ENCODE measurements around the gene IGFALS.

The IGFALS gene

DNA sequence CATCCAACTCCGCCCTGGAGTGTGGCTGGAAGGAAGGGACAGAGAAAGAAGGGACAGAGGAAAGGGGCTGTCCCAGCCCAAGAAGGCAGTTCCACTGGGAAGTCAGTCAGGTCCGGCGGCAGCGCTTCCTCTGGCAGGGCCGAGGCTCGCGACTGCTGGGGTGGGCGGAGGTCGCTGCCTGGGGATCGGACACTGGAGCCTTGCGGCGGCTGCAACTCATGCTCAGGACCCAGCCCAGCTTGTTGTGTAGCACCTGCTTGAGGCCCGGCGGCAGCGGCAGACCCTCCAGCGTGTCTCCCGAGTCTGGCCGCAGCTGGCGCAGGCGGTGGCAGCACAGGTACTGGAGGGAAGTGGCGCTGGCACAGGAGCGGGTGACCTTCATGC lies 16.5 kb downstream of the IGFALS start:
- 95 to 96% methylated on average over 22 of the region's 22 CpGs for WGBS, 2 experiments
- Histone ChIP-seq H3K4me1 (ENCODE audit: control insufficient read depth, insufficient read depth, low read length) (peaks cover 15% of the 10 kb centered on the region), H3K9me3 (ENCODE audit: control insufficient read depth, low read length) (no peaks in the 10 kb centered on the region), H3K27ac (ENCODE audit: insufficient read depth, low read depth, low read length, poor library complexity, severe bottlenecking) (no peak overlapping the region), H3K4me3 (ENCODE audit: insufficient read depth, low read depth, low read length) (no peak overlapping the region), H3K36me3 (ENCODE audit: control insufficient read depth, insufficient read depth, low read length) (peaks cover 19% of the 10 kb centered on the region), H3K27me3 (ENCODE audit: control insufficient read depth, insufficient read depth, low read length, poor library complexity, severe bottlenecking) (no peaks in the 10 kb centered on the region)

DNA sequence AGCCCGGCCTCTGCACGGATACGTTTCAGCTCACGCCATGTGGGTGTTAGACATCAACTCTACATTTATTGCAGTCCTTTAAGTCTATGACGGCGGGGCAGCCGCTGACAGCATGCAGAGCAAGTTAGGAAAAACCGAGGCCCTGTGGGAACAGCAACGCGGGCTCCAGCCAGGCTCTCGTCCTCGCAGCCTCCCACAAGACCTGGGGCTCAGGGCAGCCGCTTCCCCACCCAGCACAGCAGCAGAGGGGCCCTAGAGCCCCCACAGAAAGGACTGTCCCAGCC lies 16.9 kb downstream of the IGFALS start:
- H3K4me1 ChIP-seq (ENCODE audit: control insufficient read depth, insufficient read depth, low read length), result peaks cover 15% of the 10 kb centered on the region
- H3K27ac ChIP-seq (ENCODE audit: insufficient read depth, low read depth, low read length, poor library complexity, severe bottlenecking), result no peak overlapping the region
- no peak overlapping the region for H3K4me3 ChIP-seq (ENCODE audit: insufficient read depth, low read depth, low read length)
- H3K27me3 ChIP-seq (ENCODE audit: control insufficient read depth, insufficient read depth, low read length, poor library complexity, severe bottlenecking), result no peaks in the 10 kb centered on the region
- H3K36me3 ChIP-seq (ENCODE audit: control insufficient read depth, insufficient read depth, low read length), result peaks cover 19% of the 10 kb centered on the region
- no peaks in the 10 kb centered on the region for H3K9me3 ChIP-seq (ENCODE audit: control insufficient read depth, low read length)
- 92 to 96% methylated on average over 13 of the region's 13 CpGs for WGBS, 2 experiments

DNA sequence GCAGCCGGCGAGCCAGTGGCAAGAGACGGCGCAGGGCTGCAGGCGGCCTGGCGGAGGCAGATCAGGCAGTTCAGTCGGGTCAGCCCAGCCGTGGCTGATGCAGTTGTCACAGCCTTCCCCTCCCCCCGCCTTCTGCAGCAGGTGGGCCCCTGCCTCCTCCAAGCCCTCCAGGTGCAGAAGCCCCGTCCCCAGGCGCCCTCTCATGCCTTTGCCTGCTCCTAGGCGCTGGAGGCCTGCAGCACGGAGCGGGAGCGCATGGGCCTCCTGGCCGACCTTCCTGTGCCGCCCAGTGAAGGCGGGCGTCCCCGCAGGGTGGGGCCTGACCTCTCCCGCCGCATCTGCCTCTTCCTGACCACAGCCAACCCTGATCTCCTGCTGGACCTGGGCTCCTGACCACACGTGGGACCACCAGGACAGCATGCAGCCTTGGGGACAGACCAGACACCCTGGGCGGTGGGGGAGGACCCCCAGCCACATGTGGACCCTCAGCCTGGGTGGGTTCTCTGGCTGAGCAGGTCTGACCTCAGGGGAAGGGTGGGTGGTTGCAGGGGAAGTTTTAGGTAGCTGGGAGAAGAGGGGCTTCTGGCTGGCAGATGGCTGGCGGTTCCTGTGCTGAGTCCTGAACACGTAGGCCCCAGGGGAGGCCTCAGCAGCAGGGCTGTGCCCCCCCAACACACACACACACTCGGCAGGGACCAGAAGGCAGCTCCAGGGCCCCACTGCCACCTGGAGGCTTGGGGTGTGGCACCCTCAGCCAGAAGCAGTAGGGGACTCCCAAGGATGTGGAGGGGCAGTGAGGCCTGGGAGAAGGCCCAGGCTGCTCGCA lies 17.4 kb downstream of the IGFALS start:
- no peak overlapping the region for H3K27ac ChIP-seq (ENCODE audit: insufficient read depth, low read depth, low read length, poor library complexity, severe bottlenecking)
- peaks cover 19% of the 10 kb centered on the region for H3K36me3 ChIP-seq (ENCODE audit: control insufficient read depth, insufficient read depth, low read length)
- peaks cover 10% of the 10 kb centered on the region for H3K4me1 ChIP-seq (ENCODE audit: control insufficient read depth, insufficient read depth, low read length)
- 93 to 94% methylated on average over 28 of the region's 28 CpGs for WGBS, 2 experiments
- H3K4me3 ChIP-seq (ENCODE audit: insufficient read depth, low read depth, low read length), result no peak overlapping the region
- no peaks in the 10 kb centered on the region for H3K27me3 ChIP-seq (ENCODE audit: control insufficient read depth, insufficient read depth, low read length, poor library complexity, severe bottlenecking)
- H3K9me3 ChIP-seq (ENCODE audit: control insufficient read depth, low read length), result no peaks in the 10 kb centered on the region

DNA sequence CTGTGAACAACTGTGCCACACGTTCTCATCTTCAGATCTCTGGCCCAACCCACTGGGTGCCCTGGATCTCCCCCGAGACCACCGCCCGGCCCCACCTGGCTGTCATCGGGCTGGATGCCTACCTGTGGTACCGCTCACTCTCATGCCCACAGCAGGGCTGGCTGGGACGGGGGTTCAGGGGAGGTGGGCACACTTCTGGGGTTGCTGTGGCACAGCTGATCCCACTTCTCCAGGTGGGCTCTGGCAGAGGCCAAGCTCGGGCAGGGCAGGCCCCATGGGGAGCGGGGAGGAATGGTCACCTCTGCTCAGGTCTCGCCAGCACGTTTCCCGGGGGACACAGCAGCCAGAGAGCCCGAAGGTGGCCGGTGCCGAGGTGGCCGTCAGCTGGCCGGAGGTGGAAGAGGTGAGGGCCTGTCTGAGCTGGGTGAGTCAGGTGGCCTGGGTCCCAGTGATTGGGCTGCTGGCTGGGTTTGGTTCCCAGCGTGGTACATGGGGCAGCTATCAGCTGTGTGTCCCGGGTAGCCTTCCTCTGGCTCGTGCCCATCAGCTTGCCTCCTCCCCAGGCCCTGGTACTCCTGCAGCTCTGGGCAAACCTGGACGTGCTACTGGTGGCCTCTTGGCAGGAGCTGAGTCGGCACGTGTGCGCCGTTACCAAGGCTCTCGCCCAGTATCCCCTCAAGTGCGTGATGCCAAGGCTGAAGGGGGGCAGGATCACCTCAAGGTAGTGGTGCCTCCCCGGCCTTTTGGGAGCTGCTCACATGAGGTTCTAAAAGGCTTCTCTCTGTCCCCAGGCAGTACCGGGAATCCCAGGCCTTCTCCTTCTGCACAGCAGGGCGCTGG lies 18.3 kb downstream of the IGFALS start:
- Histone ChIP-seq H3K27ac (ENCODE audit: insufficient read depth, low read depth, low read length, poor library complexity, severe bottlenecking) (no peak overlapping the region), H3K4me1 (ENCODE audit: control insufficient read depth, insufficient read depth, low read length) (peaks cover 8% of the 10 kb centered on the region), H3K9me3 (ENCODE audit: control insufficient read depth, low read length) (no peaks in the 10 kb centered on the region), H3K36me3 (ENCODE audit: control insufficient read depth, insufficient read depth, low read length) (peaks cover 19% of the 10 kb centered on the region), H3K27me3 (ENCODE audit: control insufficient read depth, insufficient read depth, low read length, poor library complexity, severe bottlenecking) (no peaks in the 10 kb centered on the region), H3K4me3 (ENCODE audit: insufficient read depth, low read depth, low read length) (no peak overlapping the region)
- 95 to 97% methylated on average over 30 of the region's 30 CpGs for WGBS, 2 experiments

DNA sequence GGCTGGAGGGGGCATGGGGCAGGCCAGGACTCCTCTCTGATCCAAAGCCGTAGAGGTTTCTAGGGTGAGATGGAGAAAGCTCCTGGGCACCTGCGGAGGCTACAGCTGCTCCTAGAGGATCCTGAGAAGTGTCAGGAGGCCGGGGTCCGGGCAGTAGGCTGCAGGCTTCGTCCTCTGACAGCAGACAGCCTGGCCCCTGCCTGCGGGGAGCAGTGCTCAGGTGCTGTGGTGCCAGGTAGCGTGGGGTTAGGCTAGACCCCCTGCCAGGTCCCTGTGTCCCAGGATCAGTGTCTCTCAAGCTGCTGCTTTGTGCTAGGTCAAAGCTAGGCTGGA lies 19.1 kb downstream of the IGFALS start:
- H3K27ac ChIP-seq (ENCODE audit: insufficient read depth, low read depth, low read length, poor library complexity, severe bottlenecking), result no peak overlapping the region

DNA sequence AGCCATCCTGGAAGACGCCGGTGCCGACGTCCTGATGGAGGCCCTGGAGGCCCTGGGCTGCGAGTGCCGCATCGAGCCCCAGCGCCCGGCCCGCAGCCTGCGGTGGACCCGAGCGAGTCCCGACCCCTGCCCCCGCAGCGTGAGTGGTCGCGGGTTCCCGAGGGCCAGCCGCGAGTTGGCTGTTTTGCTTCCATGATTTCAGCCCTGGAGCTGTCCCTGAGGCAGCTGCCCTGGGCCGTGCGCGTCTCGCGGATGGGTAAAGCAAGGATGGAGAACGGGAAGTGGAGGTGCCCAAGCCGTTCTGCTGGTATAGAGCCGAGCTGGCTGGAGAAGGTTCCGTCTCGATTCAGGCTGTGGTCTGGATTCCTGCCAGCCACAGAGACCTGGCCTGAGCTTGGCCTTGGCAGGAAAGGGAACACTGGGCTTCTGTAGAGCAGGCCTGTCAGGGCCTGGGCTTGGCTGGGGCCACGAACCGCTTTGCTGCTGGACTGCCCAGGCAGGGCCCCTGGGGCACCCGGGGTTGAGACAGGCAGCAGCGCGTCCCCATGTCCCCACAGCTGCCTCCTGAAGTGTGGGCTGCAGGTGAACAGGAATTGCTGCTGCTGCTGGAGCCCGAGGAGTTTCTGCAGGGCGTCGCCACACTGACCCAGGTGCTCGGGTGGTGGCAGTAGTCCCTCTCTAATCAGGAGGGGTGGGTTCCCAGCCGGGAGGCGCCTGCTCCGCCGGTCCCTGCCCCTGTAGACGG lies 19.6 kb downstream of the IGFALS start:
- Histone ChIP-seq H3K4me1 (ENCODE audit: control insufficient read depth, insufficient read depth, low read length) (peaks cover 14% of the 10 kb centered on the region), H3K27me3 (ENCODE audit: control insufficient read depth, insufficient read depth, low read length, poor library complexity, severe bottlenecking) (no peaks in the 10 kb centered on the region), H3K9me3 (ENCODE audit: control insufficient read depth, low read length) (no peaks in the 10 kb centered on the region), H3K4me3 (ENCODE audit: insufficient read depth, low read depth, low read length) (peak overlapping the region; percentile 71), H3K36me3 (ENCODE audit: control insufficient read depth, insufficient read depth, low read length) (peaks cover 18% of the 10 kb centered on the region), H3K27ac (ENCODE audit: insufficient read depth, low read depth, low read length, poor library complexity, severe bottlenecking) (no peak overlapping the region)
- WGBS, 2 experiments, result 34 to 35% methylated on average over 45 of the region's 45 CpGs

More for the DNA sequence above, 19.1 kb downstream of the IGFALS start:
- 94% methylated on average over 7 of the region's 7 CpGs for WGBS, 2 experiments
- H3K27me3 ChIP-seq (ENCODE audit: control insufficient read depth, insufficient read depth, low read length, poor library complexity, severe bottlenecking), result no peaks in the 10 kb centered on the region
- H3K4me1 ChIP-seq (ENCODE audit: control insufficient read depth, insufficient read depth, low read length), result peaks cover 14% of the 10 kb centered on the region
- H3K9me3 ChIP-seq (ENCODE audit: control insufficient read depth, low read length), result no peaks in the 10 kb centered on the region
- H3K36me3 ChIP-seq (ENCODE audit: control insufficient read depth, insufficient read depth, low read length), result peaks cover 19% of the 10 kb centered on the region
- no peak overlapping the region for H3K4me3 ChIP-seq (ENCODE audit: insufficient read depth, low read depth, low read length)

DNA sequence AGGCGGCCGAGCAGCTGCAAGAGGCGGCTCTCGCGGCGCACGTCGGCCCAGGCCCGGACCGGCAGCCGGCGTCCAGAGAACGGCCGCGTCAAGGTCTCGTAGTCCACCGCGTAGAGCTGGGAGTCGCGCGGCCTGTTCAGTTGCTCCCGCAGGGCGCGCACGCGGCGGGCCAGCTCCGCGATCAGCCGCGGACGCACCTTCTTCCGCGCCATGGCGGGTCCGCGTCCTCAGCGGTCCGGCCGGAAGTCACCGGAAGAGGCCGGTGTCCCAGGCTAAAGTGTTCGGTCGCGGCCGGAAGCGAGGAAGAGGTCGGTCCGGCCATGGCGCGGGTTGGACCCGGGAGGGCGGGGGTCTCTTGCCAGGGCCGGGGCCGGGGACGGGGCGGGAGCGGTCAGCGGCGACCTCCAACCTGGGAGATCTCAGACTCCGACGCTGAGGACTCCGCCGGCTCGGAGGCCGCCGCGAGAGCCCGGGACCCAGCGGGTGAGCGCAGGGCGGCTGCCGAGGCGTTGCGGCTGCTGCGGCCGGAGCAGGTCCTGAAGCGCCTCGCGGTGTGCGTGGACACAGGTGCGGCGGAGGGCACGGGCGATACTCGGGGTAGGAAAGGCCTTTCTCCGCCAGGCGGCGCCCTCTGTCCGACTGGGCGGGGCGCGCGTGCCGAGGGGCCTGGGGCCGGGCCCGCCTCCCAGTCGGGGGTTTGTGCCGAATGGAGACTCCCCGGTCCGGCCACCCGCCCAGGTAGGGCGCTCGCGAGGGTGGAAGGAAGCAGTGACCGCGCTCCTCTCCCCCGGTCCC lies 20.4 kb downstream of the IGFALS start, which contains the start of gene MRPS34:
TSS of gene MRPS34 (minus strand) at position 227 of the 795 bp plus-strand sequence. CDS start at position 212, 15 bp downstream.
- H3K27ac ChIP-seq (ENCODE audit: insufficient read depth, low read depth, low read length, poor library complexity, severe bottlenecking), result peak within 1 kb of the TSS; percentile 84
- peaks cover 14% of the 10 kb centered on the region for H3K4me1 ChIP-seq (ENCODE audit: control insufficient read depth, insufficient read depth, low read length)
- WGBS, 2 experiments, result 0% methylated on average over 108 of the region's 108 CpGs
- H3K27me3 ChIP-seq (ENCODE audit: control insufficient read depth, insufficient read depth, low read length, poor library complexity, severe bottlenecking), result no peaks in the 10 kb centered on the region
- H3K9me3 ChIP-seq (ENCODE audit: control insufficient read depth, low read length), result no peaks in the 10 kb centered on the region
- H3K4me3 ChIP-seq (ENCODE audit: insufficient read depth, low read depth, low read length), result peak within 1 kb of the TSS; percentile 71
- H3K36me3 ChIP-seq (ENCODE audit: control insufficient read depth, insufficient read depth, low read length), result peaks cover 16% of the 10 kb centered on the region

DNA sequence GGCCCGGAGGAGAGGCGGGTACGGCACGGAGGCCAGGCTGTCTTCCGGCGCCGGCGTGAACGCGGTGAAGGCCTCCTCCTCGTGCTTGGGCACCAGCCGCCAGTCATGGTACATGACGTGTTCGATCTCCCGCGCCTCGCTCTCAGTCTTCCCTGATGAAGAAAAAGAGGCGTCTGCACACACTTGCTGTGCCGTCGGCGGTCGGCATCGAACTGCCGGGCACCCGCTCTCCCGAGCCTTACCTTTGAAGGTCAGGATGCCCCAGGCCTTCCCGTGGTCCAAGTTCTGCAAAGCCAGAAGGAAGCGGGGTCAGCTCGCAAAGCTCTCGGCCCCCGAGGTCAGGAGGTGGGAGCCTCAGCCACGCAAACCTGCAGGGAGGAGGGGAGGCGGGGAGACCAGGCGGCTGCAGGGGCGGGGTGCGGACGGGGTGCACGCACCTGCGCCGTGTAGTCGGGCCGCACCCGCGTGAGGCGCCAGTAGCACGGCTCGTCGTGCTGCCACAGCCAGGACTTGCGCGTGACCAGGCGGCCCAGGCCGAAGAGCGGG lies 21.1 kb downstream of the IGFALS start, which contains the start of gene EME2:
TSS of gene EME2 (plus strand) at position 449 of the 546 bp plus-strand sequence. CDS start 418 bp downstream, outside the sequence.
- Histone ChIP-seq H3K4me1 (ENCODE audit: control insufficient read depth, insufficient read depth, low read length) (peaks cover 14% of the 10 kb centered on the region), H3K36me3 (ENCODE audit: control insufficient read depth, insufficient read depth, low read length) (peaks cover 13% of the 10 kb centered on the region), H3K27ac (ENCODE audit: insufficient read depth, low read depth, low read length, poor library complexity, severe bottlenecking) (peak within 1 kb of the TSS; percentile 84), H3K4me3 (ENCODE audit: insufficient read depth, low read depth, low read length) (peak within 1 kb of the TSS; percentile 71), H3K9me3 (ENCODE audit: control insufficient read depth, low read length) (no peaks in the 10 kb centered on the region), H3K27me3 (ENCODE audit: control insufficient read depth, insufficient read depth, low read length, poor library complexity, severe bottlenecking) (no peaks in the 10 kb centered on the region)
- WGBS, 2 experiments, result 1% methylated on average over 53 of the region's 53 CpGs

DNA sequence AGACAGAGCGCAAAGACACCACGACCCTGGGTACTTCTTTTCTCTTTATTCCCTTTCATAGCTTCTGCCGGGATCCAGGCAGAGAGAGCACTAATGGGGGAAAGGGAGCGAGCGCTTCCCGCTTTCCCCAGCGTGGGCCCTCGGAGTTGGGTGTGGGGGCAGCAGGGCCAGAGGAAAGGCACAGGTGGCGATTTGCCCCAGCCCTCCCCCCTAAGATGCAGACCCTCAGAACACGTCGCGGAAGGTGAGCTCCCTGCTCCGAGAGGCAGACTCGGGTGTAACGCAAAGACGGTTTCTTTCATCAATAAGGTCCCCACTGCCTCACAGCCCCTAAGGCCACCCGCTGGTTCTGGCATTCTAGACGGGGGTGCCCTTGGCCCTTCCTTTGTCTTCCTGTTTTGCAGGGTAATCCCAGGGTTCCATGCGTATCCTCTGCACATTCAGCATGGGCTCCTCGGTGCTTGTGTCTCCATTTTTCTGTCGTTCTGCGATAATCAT lies 21.6 kb downstream of the IGFALS start:
- Histone ChIP-seq H3K27me3 (ENCODE audit: control insufficient read depth, insufficient read depth, low read length, poor library complexity, severe bottlenecking) (no peaks in the 10 kb centered on the region), H3K4me3 (ENCODE audit: insufficient read depth, low read depth, low read length) (peak overlapping the region; percentile 71), H3K9me3 (ENCODE audit: control insufficient read depth, low read length) (no peaks in the 10 kb centered on the region), H3K4me1 (ENCODE audit: control insufficient read depth, insufficient read depth, low read length) (peaks cover 14% of the 10 kb centered on the region), H3K27ac (ENCODE audit: insufficient read depth, low read depth, low read length, poor library complexity, severe bottlenecking) (no peak overlapping the region), H3K36me3 (ENCODE audit: control insufficient read depth, insufficient read depth, low read length) (peaks cover 16% of the 10 kb centered on the region)
- 3 to 4% methylated on average over 22 of the region's 22 CpGs for WGBS, 2 experiments

Measured in ectodermal cell (in vitro differentiated cells).